SK-N-SH treated with all-trans-retinoic acid at 6 μM for 48 hours (cell line): ENCODE data around the gene GALNT7.

Experiments
- ATAC-seq: fragments of 200-7000 bp; cut with Tn5 transposase; 3 replicates; pipeline ENCODE4 v1.9.1; 2020; ENCODE audit warnings: mild to moderate bottlenecking, moderate library complexity
- ARNTL ChIP-seq: fragments of 450-650 bp; formaldehyde crosslinking; IDR thresholded peaks from 2 replicates; pipeline ENCODE4 v1.5.0; 2020; ENCODE audit warnings: low read depth, mild to moderate bottlenecking, moderate library complexity, borderline replicate concordance
- CREB5 ChIP-seq: fragments of 250-450 bp; sonication (Bioruptor Pico); IDR thresholded peaks from 2 replicates; pipeline ENCODE4 v1.5.1; 2020; ENCODE audit warnings: low read depth, mild to moderate bottlenecking, moderate library complexity
- CSDC2 ChIP-seq: fragments of 250-450 bp; sonication (Bioruptor Pico); IDR thresholded peaks from 2 replicates; pipeline ENCODE4 v1.5.0; 2020; ENCODE audit warnings: mild to moderate bottlenecking, moderate library complexity
- CSRNP3 ChIP-seq: fragments of 250-450 bp; sonication (Bioruptor Pico); IDR thresholded peaks from 2 replicates; pipeline ENCODE4 v1.5.1; 2021; ENCODE audit warnings: mild to moderate bottlenecking, moderate library complexity
- ESRRG ChIP-seq: fragments of 250-450 bp; sonication (Bioruptor Pico); IDR thresholded peaks from 2 replicates; pipeline ENCODE4 v1.6.1; 2021; ENCODE audit warnings: mild to moderate bottlenecking
- GLIS3 ChIP-seq: fragments of 250-450 bp; sonication (Bioruptor Pico); IDR thresholded peaks from 2 replicates; pipeline ENCODE4 v1.5.0; 2020; ENCODE audit warnings: mild to moderate bottlenecking, moderate library complexity
- ISL1 ChIP-seq: fragments of 250-450 bp; sonication (Bioruptor Pico); IDR thresholded peaks from 2 replicates; pipeline ENCODE4 v2.1.2; 2022; ENCODE audit warnings: mild to moderate bottlenecking, moderate library complexity
- PATZ1 ChIP-seq: fragments of 250-450 bp; sonication (Bioruptor Pico); IDR thresholded peaks from 2 replicates; pipeline ENCODE4 v1.8.0; 2020; ENCODE audit warnings: mild to moderate bottlenecking, moderate library complexity, borderline replicate concordance
- POU6F1 ChIP-seq: fragments of 250-450 bp; sonication (Bioruptor Pico); IDR thresholded peaks from 2 replicates; pipeline ENCODE4 v1.8.0; 2021; ENCODE audit warnings: low read depth, mild to moderate bottlenecking, moderate library complexity, borderline replicate concordance
- RARB ChIP-seq: fragments of 250-450 bp; sonication (Bioruptor Pico); IDR thresholded peaks from 2 replicates; pipeline ENCODE4 v1.8.0; 2021; ENCODE audit warnings: mild to moderate bottlenecking, moderate library complexity
- SNAI2 ChIP-seq: fragments of 250-450 bp; sonication (Bioruptor Pico); IDR thresholded peaks from 2 replicates; pipeline ENCODE4 v1.5.0; 2020; ENCODE audit warnings: mild to moderate bottlenecking, moderate library complexity
- TCF4 ChIP-seq: fragments of 250-450 bp; sonication (Bioruptor Pico); IDR thresholded peaks from 2 replicates; pipeline ENCODE4 v1.8.0; 2021; ENCODE audit warnings: mild to moderate bottlenecking, moderate library complexity, borderline replicate concordance
- TOX ChIP-seq: fragments of 250-450 bp; sonication (Bioruptor Pico); IDR thresholded peaks from 2 replicates; pipeline ENCODE4 v1.8.0; 2021; ENCODE audit warnings: mild to moderate bottlenecking, moderate library complexity, borderline replicate concordance
- ZC3H10 ChIP-seq: fragments of 250-450 bp; sonication (Bioruptor Pico); IDR thresholded peaks from 2 replicates; pipeline ENCODE4 v1.5.1; 2021; ENCODE audit warnings: mild to moderate bottlenecking, moderate library complexity
- ZFP3 ChIP-seq: fragments of 250-450 bp; sonication (Bioruptor Pico); IDR thresholded peaks from 2 replicates; pipeline ENCODE4 v1.5.0; 2020; ENCODE audit warnings: mild to moderate bottlenecking, moderate library complexity
- ZFP30 ChIP-seq: fragments of 450-650 bp; formaldehyde crosslinking; IDR thresholded peaks from 2 replicates; pipeline ENCODE4 v1.5.0; 2022; ENCODE audit warnings: mild to moderate bottlenecking, moderate library complexity
- ZNF565 ChIP-seq: fragments of 450-650 bp; formaldehyde crosslinking; conservative IDR thresholded peaks from 2 replicates; pipeline ENCODE4 v1.5.0; 2020; ENCODE audit warnings: low read depth, mild to moderate bottlenecking, moderate library complexity
- ZNF70 ChIP-seq: fragments of 450-650 bp; formaldehyde crosslinking; IDR thresholded peaks from 2 replicates; pipeline ENCODE4 v1.5.0; 2020; ENCODE audit warnings: mild to moderate bottlenecking, moderate library complexity
- ZNF8 ChIP-seq: fragments of 450-650 bp; formaldehyde crosslinking; IDR thresholded peaks from 2 replicates; pipeline ENCODE4 v1.5.0; 2020; ENCODE audit warnings: mild to moderate bottlenecking, moderate library complexity

GALNT7 gene

GRCh38 chr4:173294444-173294843 is 125.8 kb downstream of the GALNT7 start:
- no peak for TF ChIP-seq TOX (CRISPR knock-in tag)
- TF ChIP-seq ESRRG (CRISPR knock-in tag): no peak
- no peak for TF ChIP-seq ARNTL (CRISPR knock-in tag)
- TF ChIP-seq SNAI2 (CRISPR knock-in tag): no peak
- no peak for TF ChIP-seq ZNF70 (CRISPR knock-in tag)
- TF ChIP-seq, all 23 proteins: peak for 0
- no peak for ATAC-seq

- TF ChIP-seq TOX (CRISPR knock-in tag) (peak; percentile 64; the same call in 1 of the 2 replicates), ARNTL (CRISPR knock-in tag) (no peak)
- peak; percentile 72 for ATAC-seq
Measured at GRCh38 chr4:173301518-173302201, 133.0 kb downstream of the GALNT7 start.

- no peak for ATAC-seq
Measured at GRCh38 chr4:173307778-173308177, 139.2 kb downstream of the GALNT7 start.

GRCh38 chr4:173311368-173311767 is 142.8 kb downstream of the GALNT7 start:
- ATAC-seq: no peak
- TF ChIP-seq ARNTL (CRISPR knock-in tag): no peak
- no peak for TF ChIP-seq CSRNP3 (CRISPR knock-in tag)
- TF ChIP-seq ZFP3 (CRISPR knock-in tag): no peak
- no peak for TF ChIP-seq ZNF565 (CRISPR knock-in tag)
- TF ChIP-seq ZNF8 (CRISPR knock-in tag): no peak
- no peak for TF ChIP-seq TCF4 (CRISPR knock-in tag)
- no peak for TF ChIP-seq POU6F1 (CRISPR knock-in tag)
- TF ChIP-seq RARB (CRISPR knock-in tag): no peak
- no peak for TF ChIP-seq ZC3H10
- no peak for TF ChIP-seq ISL1 (CRISPR knock-in tag)
- no peak for TF ChIP-seq SNAI2 (CRISPR knock-in tag)
- TF ChIP-seq GLIS3 (CRISPR knock-in tag): no peak
- TF ChIP-seq ZFP30 (CRISPR knock-in tag): no peak
- no peak for TF ChIP-seq TOX (CRISPR knock-in tag)
- TF ChIP-seq ESRRG (CRISPR knock-in tag): no peak
- TF ChIP-seq PATZ1: no peak
- TF ChIP-seq CREB5: no peak
- TF ChIP-seq CSDC2 (CRISPR knock-in tag): no peak

More at GRCh38 chr4:173307778-173308177, 139.2 kb downstream of the GALNT7 start:
- no peak for TF ChIP-seq TOX (CRISPR knock-in tag)
- no peak for TF ChIP-seq CREB5
- no peak for TF ChIP-seq ISL1 (CRISPR knock-in tag)
- no peak for TF ChIP-seq ZFP3 (CRISPR knock-in tag)
- TF ChIP-seq ZC3H10: no peak
- TF ChIP-seq RARB (CRISPR knock-in tag): no peak
